GM21717 (cell line): ENCODE data around the gene UBE2Q1.

Source experiments
- ATAC-seq: cut with Tn5 transposase; IDR thresholded peaks from one replicate; pipeline ENCODE4 v1.9.1; 2021; ENCODE audit warnings: mild to moderate bottlenecking, moderate library complexity; ENCODE audit not compliant: unreplicated experiment

UBE2Q1 gene

GRCh38 chr1:154514066-154514553 is 44.4 kb downstream of the UBE2Q1 start:
- ATAC-seq, result no peak

GRCh38 chr1:154512760-154513159 is 45.7 kb downstream of the UBE2Q1 start:
- no peak for ATAC-seq

GRCh38 chr1:154503898-154504297 is 54.6 kb downstream of the UBE2Q1 start:
- no peak for ATAC-seq

GRCh38 chr1:154502744-154503115 is 55.7 kb downstream of the UBE2Q1 start:
- ATAC-seq, result no peak

- ATAC-seq, result no peak
Measured at GRCh38 chr1:154502066-154502743, 56.3 kb downstream of the UBE2Q1 start, which contains the start of the genes SHE and TDRD10. TSS of gene SHE (minus strand) at chr1:154502412. CDS start at chr1:154502026, 386 bp downstream. TSS of gene TDRD10 (plus strand) at chr1:154502219. CDS start at chr1:154506904, 4,685 bp downstream.

GRCh38 chr1:154501423-154502065 is 56.9 kb downstream of the UBE2Q1 start:
- ATAC-seq, result no peak

- ATAC-seq, result no peak
Measured at GRCh38 chr1:154500533-154500932, 57.9 kb downstream of the UBE2Q1 start.

GRCh38 chr1:154499446-154499845 is 59.0 kb downstream of the UBE2Q1 start:
- ATAC-seq, result no peak
